Transverse colon (tissue), 4 donors: ENCODE measurements around the gene PHACTR3.

Source experiments
- CTCF ChIP-seq, 5 experiments: fragments of 200-600 bp in 3 of 5; fragments of 450-650 bp in 2 of 5; sonication (generic) in 3 of 5; IDR thresholded peaks; 1 replicate in 2 of 5; 2 replicates in 3 of 5; pipeline ENCODE4 v1.5.1; 2016 to 2017; ENCODE audit warnings: antibody characterized with exemption in 5 of 5, inconsistent platforms in 3 of 5, mild to moderate bottlenecking in 2 of 5, moderate library complexity in 1 of 5
- POLR2A ChIP-seq: fragments of 450-650 bp; IDR thresholded peaks from one replicate; pipeline ENCODE4 v1.6.1; 2016; ENCODE audit warnings: antibody characterized with exemption, mild to moderate bottlenecking, moderate library complexity
- POLR2AphosphoS5 ChIP-seq, 3 donors: sonication (generic); formaldehyde crosslinking; IDR thresholded peaks; one replicate each; pipeline ENCODE4 v1.6.1; 2016; ENCODE audit warnings: antibody characterized with exemption in 3 of 3

- TF ChIP-seq POLR2A (no peak), CTCF (IDR thresholded peaks at IDR 0.05) (peak; percentile 50 to 74 (median 67)), POLR2AphosphoS5 (IDR thresholded peaks at IDR 0.05) (no peak)
These were observed 5.6 kb upstream of the PHACTR3 start for GRCh38 chr20:59598625-59599310.
